HG02852 (cell line): ENCODE measurements around the gene DOCK9.

Experiments
- ATAC-seq: cut with Tn5 transposase; IDR thresholded peaks from one replicate; pipeline ENCODE4 v1.9.1; 2021; ENCODE audit warnings: mild to moderate bottlenecking, moderate library complexity; ENCODE audit not compliant: unreplicated experiment

Gene DOCK9

GRCh38 chr13:98998831-98999638, 21.2 kb upstream of the DOCK9 start:
- peak; percentile 48 for ATAC-seq

GRCh38 chr13:98997738-98998641, 20.1 kb upstream of the DOCK9 start:
- ATAC-seq, result peak; percentile 8

- no peak for ATAC-seq
These were observed 19.3 kb upstream of the DOCK9 start for GRCh38 chr13:98997011-98997730.

GRCh38 chr13:98996046-98996445, 18.2 kb upstream of the DOCK9 start:
- ATAC-seq, result no peak

- ATAC-seq, result no peak
These were observed 17.0 kb upstream of the DOCK9 start for GRCh38 chr13:98994896-98995295.

GRCh38 chr13:98994080-98994479, 16.2 kb upstream of the DOCK9 start:
- ATAC-seq, result no peak

GRCh38 chr13:98992355-98992754, 14.5 kb upstream of the DOCK9 start:
- no peak for ATAC-seq

- ATAC-seq, result no peak
These were observed 12.8 kb upstream of the DOCK9 start for GRCh38 chr13:98990701-98991100.

GRCh38 chr13:98989469-98990235, 11.8 kb upstream of the DOCK9 start:
- no peak for ATAC-seq

- ATAC-seq, result no peak
These were observed 10.9 kb upstream of the DOCK9 start for GRCh38 chr13:98988780-98989179.

- no peak for ATAC-seq
These were observed 10.4 kb upstream of the DOCK9 start for GRCh38 chr13:98988277-98988676.

- no peak for ATAC-seq
These were observed 9.4 kb upstream of the DOCK9 start for GRCh38 chr13:98987275-98987674.

GRCh38 chr13:98986226-98986846, 8.5 kb upstream of the DOCK9 start:
- ATAC-seq, result no peak

- ATAC-seq, result no peak
These were observed 7.7 kb upstream of the DOCK9 start for GRCh38 chr13:98985591-98985990.

- ATAC-seq, result no peak
These were observed 7.1 kb upstream of the DOCK9 start for GRCh38 chr13:98984983-98985382.

- ATAC-seq, result no peak
These were observed 6.3 kb upstream of the DOCK9 start for GRCh38 chr13:98984118-98984517.

GRCh38 chr13:98983182-98983581, 5.3 kb upstream of the DOCK9 start:
- no peak for ATAC-seq

- no peak for ATAC-seq
These were observed 3.7 kb upstream of the DOCK9 start for GRCh38 chr13:98981369-98982080.

GRCh38 chr13:98979012-98979660, 1.3 kb upstream of the DOCK9 start:
- no peak for ATAC-seq
